ENCODE results near the gene SPTSSA.

DNA sequence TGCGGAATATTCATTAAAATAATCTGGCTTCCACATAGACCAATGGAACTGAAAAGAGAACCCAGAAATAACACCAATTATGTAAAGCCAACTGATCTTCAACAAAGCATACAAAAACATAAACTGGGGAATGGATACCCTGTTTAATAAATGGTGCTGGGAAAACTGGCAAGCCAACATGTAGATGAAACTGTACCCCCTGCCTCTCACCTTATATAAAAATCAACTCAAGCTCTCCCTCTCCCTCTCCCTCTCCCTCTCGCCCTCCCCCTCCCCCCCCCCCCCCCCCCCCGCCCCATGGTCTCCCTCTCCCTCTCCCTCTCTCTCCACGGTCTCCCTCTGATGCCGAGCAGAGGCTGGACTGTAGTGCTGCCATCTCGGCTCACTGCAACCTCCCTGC is 13.1 kb upstream of the SPTSSA start:
- TF ChIP-seq, protein P1, sequence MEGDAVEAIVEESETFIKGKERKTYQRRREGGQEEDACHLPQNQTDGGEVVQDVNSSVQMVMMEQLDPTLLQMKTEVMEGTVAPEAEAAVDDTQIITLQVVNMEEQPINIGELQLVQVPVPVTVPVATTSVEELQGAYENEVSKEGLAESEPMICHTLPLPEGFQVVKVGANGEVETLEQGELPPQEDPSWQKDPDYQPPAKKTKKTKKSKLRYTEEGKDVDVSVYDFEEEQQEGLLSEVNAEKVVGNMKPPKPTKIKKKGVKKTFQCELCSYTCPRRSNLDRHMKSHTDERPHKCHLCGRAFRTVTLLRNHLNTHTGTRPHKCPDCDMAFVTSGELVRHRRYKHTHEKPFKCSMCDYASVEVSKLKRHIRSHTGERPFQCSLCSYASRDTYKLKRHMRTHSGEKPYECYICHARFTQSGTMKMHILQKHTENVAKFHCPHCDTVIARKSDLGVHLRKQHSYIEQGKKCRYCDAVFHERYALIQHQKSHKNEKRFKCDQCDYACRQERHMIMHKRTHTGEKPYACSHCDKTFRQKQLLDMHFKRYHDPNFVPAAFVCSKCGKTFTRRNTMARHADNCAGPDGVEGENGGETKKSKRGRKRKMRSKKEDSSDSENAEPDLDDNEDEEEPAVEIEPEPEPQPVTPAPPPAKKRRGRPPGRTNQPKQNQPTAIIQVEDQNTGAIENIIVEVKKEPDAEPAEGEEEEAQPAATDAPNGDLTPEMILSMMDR (conservative IDR thresholded peaks at IDR 0.05 in 1 of 2, IDR thresholded peaks at IDR 0.05 in 1 of 2; ENCODE audit: low read depth in 1 of 2, low read length in 2 of 2): no peak
- TF ChIP-seq EZH2 (IDR thresholded peaks at IDR 0.05; ENCODE audit: low read length, missing control alignments): no peak
